ENCODE measurements around the gene TMPRSS9.
A peak's percentile ranks its signal among the peaks of the same experiment; 100 is the strongest.

The TMPRSS9 gene

GRCh38 chr19:2329501-2329916 is 30.6 kb upstream of the TMPRSS9 start:
- DNase-seq = no peak

DNA sequence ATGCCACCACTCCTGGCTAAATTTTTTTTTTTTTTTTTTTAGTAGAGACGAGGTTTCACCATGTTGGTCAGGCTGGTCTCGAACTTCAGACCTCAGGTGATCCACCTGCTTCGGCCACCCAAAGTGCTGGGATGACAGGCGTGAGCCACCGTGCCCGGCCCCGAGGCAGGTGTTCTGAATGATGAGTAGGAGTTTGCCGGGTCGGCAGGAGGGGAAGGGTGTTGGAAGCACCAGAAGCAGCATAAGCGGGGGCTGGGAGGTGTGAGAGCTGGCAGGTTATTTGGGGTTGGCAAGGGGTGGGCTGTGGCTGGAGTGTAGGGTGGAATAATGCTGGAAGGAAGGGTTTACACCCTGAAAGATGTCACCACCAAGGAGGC is 29.8 kb upstream of the TMPRSS9 start:
- DNase-seq = no peak

GRCh38 chr19:2330632-2331284 is 29.3 kb upstream of the TMPRSS9 start:
- no peak for DNase-seq

DNA sequence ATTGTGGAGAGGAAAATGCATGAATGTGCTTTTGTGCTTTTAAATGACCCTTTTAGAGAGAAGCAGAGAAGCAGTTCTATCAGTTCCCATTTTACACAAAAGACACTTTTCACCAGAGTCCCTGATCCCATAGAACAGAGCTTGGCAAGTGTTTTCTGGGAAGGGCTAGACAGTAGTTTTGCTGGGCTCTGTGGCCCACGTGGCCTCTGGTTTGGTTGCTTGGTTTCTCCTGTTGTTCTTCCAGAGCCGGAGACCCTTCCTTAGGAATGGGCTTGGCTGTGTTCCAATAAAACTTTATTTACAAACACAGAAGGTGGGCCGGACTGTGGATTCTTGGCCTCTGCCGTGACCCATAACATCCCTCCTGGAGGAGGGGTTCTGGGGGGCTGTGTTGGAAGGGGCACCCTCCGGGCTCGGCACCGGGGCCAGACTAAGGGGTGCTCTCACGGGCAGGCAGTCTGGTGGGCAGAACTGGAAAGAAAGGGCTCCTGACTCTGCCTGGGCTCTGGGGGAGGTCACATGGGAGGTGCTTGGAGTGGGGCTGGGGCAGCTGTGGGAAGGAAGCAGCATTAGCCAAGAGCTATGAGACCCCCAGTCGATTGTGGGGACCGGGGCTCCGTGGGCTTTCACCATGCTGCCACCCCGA is 28.3 kb upstream of the TMPRSS9 start:
- DNase-seq = no peak

- DNase-seq = peak in 3 of 5 donors; percentile 13 to 46 (median 35)
Measured at GRCh38 chr19:2332341-2333026, 27.6 kb upstream of the TMPRSS9 start.

DNA sequence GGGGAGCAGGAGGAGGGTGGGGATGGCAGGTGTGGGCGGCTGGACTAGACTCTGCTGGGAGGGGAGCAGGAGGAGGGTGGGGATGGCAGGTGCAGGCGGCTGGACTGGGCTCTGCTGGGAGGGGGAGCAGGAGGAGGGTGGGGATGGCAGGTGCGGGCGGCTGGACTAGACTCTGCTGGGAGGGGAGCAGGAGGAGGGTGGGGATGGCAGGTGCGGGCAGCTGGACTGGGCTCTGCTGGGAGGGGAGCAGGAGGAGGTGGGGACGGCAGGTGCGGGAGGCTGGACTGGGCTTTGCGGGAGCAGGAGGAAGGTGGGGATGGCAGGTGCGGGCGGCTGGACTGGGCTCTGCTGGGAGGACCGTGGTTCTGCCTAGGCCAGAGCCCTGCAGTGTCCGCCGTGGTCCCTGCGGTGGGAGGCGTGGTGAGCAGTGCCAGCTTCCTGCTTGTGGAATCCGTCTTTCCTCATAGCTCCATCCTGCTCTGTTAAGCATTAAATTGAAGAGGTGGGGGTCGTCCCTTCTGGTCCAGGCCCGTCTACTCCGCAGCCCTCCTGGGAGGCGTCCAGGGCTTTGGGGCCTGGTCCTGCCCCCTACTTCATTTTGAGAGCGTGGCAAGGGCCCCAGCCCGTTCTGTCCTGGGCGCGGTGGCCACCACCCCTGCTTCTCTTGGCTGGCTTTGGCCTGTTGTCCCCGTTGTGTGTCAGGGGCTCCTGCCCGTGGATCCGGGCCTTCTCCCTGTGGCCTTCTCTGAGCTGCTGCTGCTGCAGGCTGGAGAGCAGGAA is 26.8 kb upstream of the TMPRSS9 start:
- DNase-seq = no peak

- DNase-seq = no peak
Measured at GRCh38 chr19:2333807-2334211, 26.3 kb upstream of the TMPRSS9 start.

- DNase-seq = no peak
Measured at GRCh38 chr19:2334426-2334825, 25.6 kb upstream of the TMPRSS9 start.

GRCh38 chr19:2334986-2335846 is 24.8 kb upstream of the TMPRSS9 start:
- no peak for DNase-seq

DNA sequence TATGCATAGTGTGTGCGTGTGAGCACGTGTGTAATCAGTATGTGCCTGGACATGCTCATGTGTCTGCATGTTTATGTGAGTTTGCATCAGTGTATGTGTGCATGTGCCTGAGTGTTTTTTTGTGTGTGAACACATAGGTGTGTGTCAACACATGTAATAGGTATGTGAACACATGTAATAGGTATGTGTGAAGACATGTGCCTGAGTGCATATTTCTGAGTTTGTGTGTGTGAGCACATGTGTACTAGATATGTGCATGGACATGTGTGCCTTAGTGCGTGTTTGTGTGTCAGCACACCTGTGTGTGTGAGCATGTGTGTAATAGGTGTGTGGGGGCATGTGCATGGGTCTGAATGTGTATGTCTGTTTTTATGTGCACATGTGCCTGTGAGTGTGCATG is 24.2 kb upstream of the TMPRSS9 start:
- DNase-seq = no peak

DNA sequence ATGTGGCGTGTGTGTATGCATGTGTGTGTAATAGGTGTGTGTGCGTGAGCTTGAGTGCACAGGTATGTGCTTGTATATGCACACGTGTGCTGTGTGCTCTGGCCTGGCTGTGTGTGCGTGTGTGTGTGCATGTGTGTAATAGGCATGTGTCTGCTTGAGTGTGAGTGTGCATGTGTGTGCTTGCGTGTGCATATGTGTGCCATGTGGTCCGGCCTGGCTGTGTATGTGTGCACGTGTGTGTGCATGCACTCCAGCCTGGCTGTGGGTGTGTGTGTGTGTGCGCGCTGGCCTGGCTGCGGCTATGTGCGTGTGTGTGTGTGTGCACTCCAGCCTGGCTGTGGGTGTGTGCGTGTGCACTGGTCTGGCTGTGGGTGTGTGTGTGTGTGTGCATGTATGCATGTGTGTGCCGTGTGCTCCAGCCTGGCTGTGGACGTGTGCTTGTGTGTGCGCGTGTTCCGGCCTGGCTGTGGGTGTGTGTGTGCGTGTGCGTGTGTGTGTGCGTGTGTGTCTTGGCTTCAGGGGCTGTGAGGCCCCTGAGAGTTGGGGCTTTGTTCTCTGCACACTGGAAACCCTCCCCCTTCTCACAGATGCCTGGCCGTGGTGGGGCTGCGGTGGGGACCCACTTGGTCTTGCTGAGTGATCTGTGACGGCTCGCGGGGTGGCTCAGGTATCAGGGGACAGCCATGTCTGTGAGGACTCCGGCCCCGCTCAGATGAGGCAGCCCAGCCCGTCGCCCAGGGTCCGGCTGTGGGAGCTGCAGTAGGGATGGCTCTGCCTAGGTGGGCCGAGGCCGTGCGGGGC is 23.3 kb upstream of the TMPRSS9 start:
- no peak for DNase-seq

- no peak for DNase-seq
Measured at GRCh38 chr19:2337329-2337707, 22.7 kb upstream of the TMPRSS9 start.

GRCh38 chr19:2338055-2338615 is 21.9 kb upstream of the TMPRSS9 start:
- DNase-seq = no peak

DNA sequence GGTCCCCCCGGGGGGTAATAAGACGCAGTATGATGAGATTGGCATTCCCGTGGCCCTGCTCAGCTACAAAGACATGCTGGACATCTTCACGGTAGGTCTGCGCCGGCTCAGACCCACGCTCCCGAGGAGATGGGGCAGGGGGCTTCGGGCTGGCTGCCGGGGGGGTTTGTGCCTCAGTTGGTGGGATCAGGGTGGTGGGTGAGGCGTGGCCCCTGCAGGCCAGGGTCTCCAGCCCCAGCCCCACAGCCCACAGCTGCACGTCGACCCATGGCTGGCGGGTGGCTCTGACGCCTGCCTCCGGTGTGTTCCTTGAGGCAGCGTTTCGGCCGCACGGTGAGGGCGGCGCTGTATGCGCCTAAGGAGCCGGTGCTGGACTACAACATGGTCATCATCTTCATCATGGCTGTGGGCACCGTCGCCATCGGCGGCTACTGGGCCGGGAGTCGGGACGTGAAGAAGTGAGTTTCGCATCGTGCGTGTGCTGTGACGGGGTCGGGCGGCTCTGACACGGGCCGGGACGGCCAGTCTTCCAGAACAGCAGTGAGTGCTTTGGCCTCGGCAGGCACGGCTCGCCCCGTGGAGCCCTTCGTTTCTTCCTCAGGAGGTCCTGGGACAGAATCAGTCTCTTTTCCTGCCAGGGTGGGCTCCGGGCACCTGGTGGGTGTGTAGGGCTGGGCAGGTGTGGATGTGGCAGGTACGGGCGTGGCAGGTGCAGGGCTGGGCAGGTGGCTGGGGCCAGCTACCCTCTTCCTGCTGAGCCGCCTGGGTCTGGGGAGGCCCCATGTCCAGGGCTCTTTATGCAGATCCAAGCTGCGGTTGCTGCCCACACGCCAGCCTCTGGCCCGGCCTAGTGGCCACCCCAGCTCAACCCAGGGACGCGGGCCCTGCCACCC is 21.1 kb upstream of the TMPRSS9 start:
- DNase-seq = no peak

DNA sequence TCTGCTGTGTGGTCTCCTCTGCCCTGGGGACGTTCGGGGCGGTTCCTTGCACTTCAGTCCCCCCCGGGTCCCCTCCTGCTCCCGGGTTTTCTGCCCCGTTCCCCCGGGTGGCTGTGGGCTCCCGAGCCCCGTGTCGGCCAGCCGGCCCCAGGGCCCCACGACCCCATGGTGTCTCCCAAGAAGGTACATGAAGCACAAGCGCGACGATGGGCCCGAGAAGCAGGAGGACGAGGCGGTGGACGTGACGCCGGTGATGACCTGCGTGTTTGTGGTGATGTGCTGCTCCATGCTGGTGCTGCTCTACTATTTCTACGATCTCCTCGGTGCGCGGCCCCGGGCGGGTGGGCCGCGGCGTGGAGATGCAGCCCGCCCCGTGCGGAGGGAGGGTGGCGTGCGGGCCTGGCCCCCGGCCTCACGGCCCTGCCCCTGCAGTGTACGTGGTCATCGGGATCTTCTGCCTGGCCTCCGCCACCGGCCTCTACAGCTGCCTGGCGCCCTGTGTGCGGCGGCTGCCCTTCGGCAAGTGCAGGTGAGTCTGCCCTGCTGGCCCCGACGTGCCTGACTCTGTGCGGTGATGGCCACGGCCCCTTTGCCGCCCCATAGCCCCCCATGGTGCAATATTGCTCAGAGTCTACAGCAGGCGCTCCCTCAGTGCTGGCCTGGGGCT is 20.3 kb upstream of the TMPRSS9 start:
- DNase-seq = no peak

- DNase-seq = no peak
Measured at GRCh38 chr19:2340496-2341243, 19.4 kb upstream of the TMPRSS9 start.

DNA sequence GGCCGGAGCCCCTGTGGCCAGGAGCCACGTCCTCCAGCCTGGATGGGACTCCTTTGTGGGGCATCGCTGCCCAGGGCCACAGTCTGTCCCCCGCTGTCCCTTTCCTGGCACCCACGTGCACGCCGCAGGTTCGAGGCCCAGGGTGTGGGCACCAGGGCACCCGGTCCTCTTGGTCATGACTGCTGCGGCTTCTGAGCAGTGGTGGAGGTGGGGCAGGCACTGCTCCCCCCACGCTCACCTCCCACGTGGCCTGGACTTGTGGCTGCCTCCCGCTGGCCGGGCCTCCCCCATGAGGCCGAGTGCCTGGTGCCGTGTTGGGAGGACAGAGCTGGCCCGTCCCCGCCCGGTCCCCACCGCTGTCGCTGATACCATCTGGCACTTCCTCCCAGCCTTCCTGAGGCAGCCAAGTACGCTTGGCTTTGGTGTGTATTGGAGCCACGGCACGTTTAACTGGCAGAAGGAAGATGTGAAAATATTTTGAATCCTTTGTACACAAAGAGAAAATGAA is 18.8 kb upstream of the TMPRSS9 start:
- DNase-seq = no peak

DNA sequence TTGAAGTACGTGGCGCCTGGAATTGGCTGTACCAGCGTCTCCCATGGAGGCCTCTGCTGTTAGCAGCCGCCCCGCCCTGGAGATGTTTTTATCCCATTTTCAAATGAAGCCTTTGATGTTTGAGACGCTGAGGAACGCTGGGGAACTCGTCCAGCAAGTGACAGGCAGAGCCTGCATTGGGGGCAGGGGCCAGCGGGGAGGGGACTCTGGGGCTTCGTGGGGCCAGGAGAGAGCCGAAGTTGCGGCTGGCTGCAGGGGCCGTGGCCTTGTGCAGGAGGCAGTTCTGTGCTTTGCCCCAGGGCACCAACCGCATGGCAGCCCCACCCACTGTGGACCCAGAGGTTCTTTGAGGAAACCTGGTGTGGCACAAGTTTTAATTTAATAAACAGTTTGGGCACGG is 18.1 kb upstream of the TMPRSS9 start:
- DNase-seq = no peak

All from T-helper 1 cell (primary cell).